DLD1 (cell line): ENCODE data around the gene IQCM.
"Not testable (repeated sequence)": the region's sequence is repeated elsewhere in the genome, so short reads cannot be mapped to it uniquely, and the experiment has no call there.

Experiments
- in situ Hi-C: cut with HindIII; loops from 2 replicates; pipeline ENCODE4 v1.10.0; 2017; ENCODE audit warnings: low sequenced_read_pairs

IQCM gene

GRCh38 chr4:149589826-149590225, 225.8 kb downstream of the IQCM start:
- in situ Hi-C loops, result no loop called here

- in situ Hi-C loops, result no loop called here
These were observed 230.9 kb downstream of the IQCM start for GRCh38 chr4:149584722-149585121.

- in situ Hi-C loops, result no loop called here
These were observed 240.7 kb downstream of the IQCM start for GRCh38 chr4:149574971-149575370.

- in situ Hi-C loops, result no loop called here
These were observed 242.9 kb downstream of the IQCM start for GRCh38 chr4:149572716-149573115.

GRCh38 chr4:149555799-149556198, 259.8 kb downstream of the IQCM start:
- in situ Hi-C loops, result no loop called here

GRCh38 chr4:149555146-149555545, 260.5 kb downstream of the IQCM start:
- in situ Hi-C loops, result no loop called here

GRCh38 chr4:149553959-149554520, 261.6 kb downstream of the IQCM start:
- in situ Hi-C loops, result no loop called here

GRCh38 chr4:149552601-149553000, 263.0 kb downstream of the IQCM start:
- in situ Hi-C loops, result no loop called here

- in situ Hi-C loops, result no loop called here
These were observed 265.7 kb downstream of the IQCM start for GRCh38 chr4:149549911-149550310.

- in situ Hi-C loops, result no loop called here
These were observed 280.9 kb downstream of the IQCM start for GRCh38 chr4:149534779-149535178.

GRCh38 chr4:149531861-149532260, 283.8 kb downstream of the IQCM start:
- in situ Hi-C loops, result no loop called here

- in situ Hi-C loops, result no loop called here
These were observed 292.6 kb downstream of the IQCM start for GRCh38 chr4:149523039-149523438.

- in situ Hi-C loops, result no loop called here
These were observed 293.8 kb downstream of the IQCM start for GRCh38 chr4:149521611-149522425.

- in situ Hi-C loops, result no loop called here
These were observed 297.2 kb downstream of the IQCM start for GRCh38 chr4:149518471-149518870.

- in situ Hi-C loops, result no loop called here
These were observed 302.6 kb downstream of the IQCM start for GRCh38 chr4:149513081-149513480.

GRCh38 chr4:149512501-149512900, 303.1 kb downstream of the IQCM start:
- in situ Hi-C loops, result no loop called here

GRCh38 chr4:149511558-149512298, 303.9 kb downstream of the IQCM start:
- in situ Hi-C loops, result no loop called here

- in situ Hi-C loops, result not testable (repeated sequence)
These were observed 308.3 kb downstream of the IQCM start for GRCh38 chr4:149507309-149507708.

GRCh38 chr4:149500806-149501205, 314.8 kb downstream of the IQCM start:
- in situ Hi-C loops, result no loop called here

GRCh38 chr4:149499726-149500125, 315.9 kb downstream of the IQCM start:
- in situ Hi-C loops, result no loop called here

GRCh38 chr4:149498246-149498645, 317.4 kb downstream of the IQCM start:
- in situ Hi-C loops, result no loop called here

GRCh38 chr4:149493492-149493891, 322.2 kb downstream of the IQCM start:
- in situ Hi-C loops, result no loop called here
